ENCODE data around the gene TUT4.

TUT4 gene

GRCh38 chr1:52576074-52576473 is 23.2 kb upstream of the TUT4 start:
- DNase-seq (ENCODE audit: low read depth, low spot score), result no peak

GRCh38 chr1:52574594-52574993 is 21.7 kb upstream of the TUT4 start:
- no peak for DNase-seq (ENCODE audit: low read depth, low spot score)

GRCh38 chr1:52572387-52572786 is 19.5 kb upstream of the TUT4 start:
- DNase-seq (ENCODE audit: low read depth, low spot score), result no peak

GRCh38 chr1:52571783-52572182 is 18.9 kb upstream of the TUT4 start:
- DNase-seq (ENCODE audit: low read depth, low spot score), result no peak

GRCh38 chr1:52569449-52570210 is 16.7 kb upstream of the TUT4 start:
- no peak for DNase-seq (ENCODE audit: low read depth, low spot score)

- no peak for DNase-seq (ENCODE audit: low read depth, low spot score)
Observed at GRCh38 chr1:52567943-52568342, 15.1 kb upstream of the TUT4 start.

GRCh38 chr1:52562766-52563165 is 9.9 kb upstream of the TUT4 start:
- no peak for DNase-seq (ENCODE audit: low read depth, low spot score)

GRCh38 chr1:52559875-52560274 is 7.0 kb upstream of the TUT4 start:
- no peak for DNase-seq (ENCODE audit: low read depth, low spot score)

GRCh38 chr1:52558941-52559340 is 6.0 kb upstream of the TUT4 start:
- no peak for DNase-seq (ENCODE audit: low read depth, low spot score)

- no peak for DNase-seq (ENCODE audit: low read depth, low spot score)
Observed at GRCh38 chr1:52556641-52557360, 3.9 kb upstream of the TUT4 start.

GRCh38 chr1:52554756-52555155 is 1.9 kb upstream of the TUT4 start:
- DNase-seq (ENCODE audit: low read depth, low spot score), result no peak

GRCh38 chr1:52554267-52554640 is 1.4 kb upstream of the TUT4 start:
- DNase-seq (ENCODE audit: low read depth, low spot score), result no peak

GRCh38 chr1:52553362-52554266 is 722 bp upstream of the TUT4 start:
- DNase-seq (ENCODE audit: low read depth, low spot score), result peak; percentile 78

GRCh38 chr1:52552236-52552504 is 722 bp downstream of the TUT4 start:
- peak; percentile 38 for DNase-seq (ENCODE audit: low read depth, low spot score)

- no peak for DNase-seq (ENCODE audit: low read depth, low spot score)
Observed at GRCh38 chr1:52551507-52552235, 1.2 kb downstream of the TUT4 start.

GRCh38 chr1:52550447-52550846 is 2.4 kb downstream of the TUT4 start:
- no peak for DNase-seq (ENCODE audit: low read depth, low spot score)

GRCh38 chr1:52549267-52549666 is 3.6 kb downstream of the TUT4 start:
- no peak for DNase-seq (ENCODE audit: low read depth, low spot score)

- no peak for DNase-seq (ENCODE audit: low read depth, low spot score)
Observed at GRCh38 chr1:52546852-52547251, 6.0 kb downstream of the TUT4 start.

GRCh38 chr1:52544665-52545525 is 8.0 kb downstream of the TUT4 start:
- DNase-seq (ENCODE audit: low read depth, low spot score), result no peak

- DNase-seq (ENCODE audit: low read depth, low spot score), result no peak
Observed at GRCh38 chr1:52542085-52542688, 10.7 kb downstream of the TUT4 start.

Data from activated naive CD8-positive, alpha-beta T cell treated with anti-CD3 and anti-CD28 coated beads, Interleukin-2, amount 50 U/mL, for 16 hours (primary cell).